ENCODE data around the gene PMM2. TPM values are rescaled to one million over a fixed set of nuclear protein-coding genes. Genes with fewer than 3 reads are reported as not detected.
A peak's percentile ranks its signal among the peaks of the same experiment; 100 is the strongest.

PMM2 gene
- total and polyA plus RNA-seq, 9 of the 15 experiments (the other 6 are each of a cell fraction or from before 2014, with no cell fraction given) = 5.6 to 42.7 (median 25.9) TPM

DNA sequence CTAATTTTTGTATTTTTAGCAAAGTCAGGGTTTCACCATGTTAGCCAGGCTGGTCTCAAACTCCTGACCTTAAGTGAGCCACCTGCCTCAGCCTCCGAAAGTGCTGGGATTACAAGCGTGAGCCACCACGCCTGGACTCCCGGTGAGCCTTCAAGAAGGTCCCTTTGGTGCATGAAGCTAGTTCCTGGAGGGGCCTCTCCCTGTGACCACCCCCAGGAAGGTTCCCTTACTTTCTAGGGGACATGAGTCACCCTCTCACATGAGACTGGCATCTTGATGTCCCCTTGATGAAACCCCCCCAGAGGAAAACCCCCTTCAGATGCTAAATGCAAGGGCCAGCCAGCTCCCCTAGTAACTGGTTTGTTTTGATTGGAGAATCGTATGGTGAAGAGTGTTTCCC is 58.3 kb downstream of the PMM2 start:
- Histone ChIP-seq H4K20me1 (replicated peaks; ENCODE audit: control insufficient read depth, insufficient read depth, low read length) (peaks cover 5% of the 10 kb centered on the region), H3K4me1 (replicated peaks in 1 of 2; ENCODE audit: control insufficient read depth in 2 of 2, insufficient read depth in 2 of 2, low read length in 2 of 2) (peaks cover 0 to 13% of the 10 kb centered on the region in 2 experiments; a peak in 1 of 5 replicates), H3K36me3 (ENCODE audit: control insufficient read depth, insufficient read depth, low read length) (peaks cover 78% of the 10 kb centered on the region; the same call in 2 of the 3 replicates), H3K79me2 (ENCODE audit: control insufficient read depth, insufficient read depth, low read length) (peaks cover 16% of the 10 kb centered on the region), H3K4me3 (no peak overlapping the region), H3K9ac (ENCODE audit: insufficient read depth in 1 of 2, low read depth in 2 of 2, low read length in 2 of 2) (no peak overlapping the region), H3K9me3 (replicated peaks; ENCODE audit: control insufficient read depth, insufficient read depth, low read depth, low read length) (no peaks in the 10 kb centered on the region), H3K4me2 (ENCODE audit: insufficient read depth, low read length) (no peak overlapping the region), H3K27ac (ENCODE audit: extremely low read depth, low read depth, low read length) (no peak overlapping the region), H2AFZ (ENCODE audit: low read depth, low read length) (no peak overlapping the region), H3K27me3 (ENCODE audit: control insufficient read depth in 2 of 2, insufficient read depth in 2 of 2, low read length in 2 of 2) (no peaks in the 10 kb centered on the region), H3K9me1 (ENCODE audit: control insufficient read depth, insufficient read depth, low read length) (peaks cover 3% of the 10 kb centered on the region)
- ATAC-seq (no peak), FAIRE-seq (no peak), DNase-seq (ENCODE audit: extremely low read depth in 1 of 4, low spot score in 3 of 4) (no peak)
- BruUV-seq (replicated peaks) = no TSS peak
- intact Hi-C loops (cut with micrococcal nuclease) = no loop called here
- in situ Hi-C loops (cut with MboI) = no loop called here
- ChIA-PET POLR2A (interaction anchor here (0.6 to 1.9 kb wide), 4 partner anchors 12 to 181 kb away, joined by 3 to 6 read pairs (median 4); no protein-coding TSS in a partner anchor), CTCF (ENCODE audit: low intra/inter-chr PET ratio) (no interaction called here)
- TF ChIP-seq ZNF507 (tag; conservative IDR thresholded peaks at IDR 0.05) (no peak), POLR2A (conservative IDR thresholded peaks at IDR 0.05) (0 out of 2 replicates have a peak, but pooled peaks have one; percentile 2), SMAD2 (IDR thresholded peaks at IDR 0.05; ENCODE audit: low read depth, low read length) (no peak), ZNF57 (CRISPR knock-in tag; IDR thresholded peaks at IDR 0.05) (no peak), MAFG (tag; conservative IDR thresholded peaks at IDR 0.05) (no peak)
- WGBS (ENCODE audit: insufficient coverage, low coverage, missing lambda C conversion rate) = 78% methylated on average over 5 of the region's 5 CpGs

Measured in K562 (cell line).